Endothelial cell of umbilical vein (primary cell): ENCODE measurements around the gene PDE4B. TPM values are rescaled to one million over a fixed set of nuclear protein-coding genes. Genes with fewer than 3 reads are reported as not detected.

Experiments used
- BruUV-seq: library from RNA; stranded (reverse); fragments of 400-500 nt; replicated peaks from 2 replicates; lab custom pipeline; 2021; lab: Mats Ljungman, UMichigan
- CTCF ChIA-PET: fragments of 300-600, 350-600 bp; sonication (Branson Sonifier 250); formaldehyde crosslinking; loops from one replicate; lab custom pipeline; 2021; ENCODE audit warnings: antibody characterized with exemption, inconsistent platforms; lab: Charles Lee
- POLR2A ChIA-PET: fragments of 300-600, 350-600 bp; sonication (Branson Sonifier 250); formaldehyde crosslinking; loops from one replicate; lab custom pipeline; 2021; ENCODE audit warnings: antibody characterized with exemption, inconsistent platforms; lab: Charles Lee
- DNase-seq: peaks from one replicate; pipeline ENCODE4 v3.0.0-alpha.2; 2011; ENCODE audit warnings: low read depth, low spot score
- FAIRE-seq: peaks from 2 replicates; lab custom pipeline; 2011; peaks lifted over from hg19 to GRCh38; lab: Jason Lieb, UNC
- H2AFZ ChIP-seq: 2 replicates; pipeline ENCODE4 v1.6.0; 2012; ENCODE audit warnings: low read depth, low read length, control low read depth, inconsistent platforms
- H3K27ac ChIP-seq: 2 replicates; pipeline ENCODE4 v1.5.1; 2011; ENCODE audit warnings: low read depth, mild to moderate bottlenecking, control low read depth, low read length, moderate library complexity; ENCODE audit not compliant: insufficient read depth
- H3K27me3 ChIP-seq, 2 experiments: 2 replicates each; pipeline versions ENCODE4 v1.6.0 to v1.6.1; 2011; ENCODE audit warnings: low read length in 2 of 2, mixed read lengths in 1 of 2; ENCODE audit not compliant: control insufficient read depth in 2 of 2, insufficient read depth in 2 of 2
- H3K36me3 ChIP-seq, 2 experiments: 2 replicates in 1 of 2; 3 replicates in 1 of 2; pipeline ENCODE4 v1.5.1; 2011; ENCODE audit warnings: low read length in 2 of 2, mild to moderate bottlenecking in 1 of 2, moderate library complexity in 1 of 2; ENCODE audit not compliant: control insufficient read depth in 2 of 2, insufficient read depth in 2 of 2; ENCODE audit errors: extremely low read depth in 1 of 2
- H3K4me1 ChIP-seq: 3 replicates; pipeline ENCODE4 v1.5.1; 2011; ENCODE audit warnings: mild to moderate bottlenecking, low read length; ENCODE audit not compliant: control insufficient read depth, insufficient read depth; ENCODE audit errors: extremely low read depth
- H3K4me2 ChIP-seq: 2 replicates; pipeline ENCODE4 v1.6.1; 2011; ENCODE audit warnings: low read length, control low read depth, mixed read lengths; ENCODE audit not compliant: insufficient read depth
- H3K4me3 ChIP-seq, 3 experiments: fragments of 200-600 bp in 1 of 3; sonication (generic), shearing (Covaris generic) in 1 of 3; replicated peaks in 1 of 3; 2 replicates each; pipeline ENCODE4 v1.5.1; 2011 to 2016; ENCODE audit warnings: control low read depth in 3 of 3, low read length in 3 of 3, mild to moderate bottlenecking in 2 of 3, inconsistent platforms in 1 of 3, low read depth in 1 of 3, moderate library complexity in 1 of 3; ENCODE audit not compliant: insufficient read depth in 1 of 3
- H3K79me2 ChIP-seq: 2 replicates; pipeline ENCODE4 v1.6.0; 2012; ENCODE audit warnings: low read length, inconsistent platforms; ENCODE audit not compliant: control insufficient read depth, insufficient read depth
- H3K9ac ChIP-seq: replicated peaks from 2 replicates; pipeline ENCODE3; 2011; ENCODE audit warnings: low read length, control low read depth; ENCODE audit not compliant: insufficient read depth; ENCODE audit errors: extremely low read depth
- H3K9me1 ChIP-seq: replicated peaks from 3 replicates; pipeline ENCODE4 v1.6.0; 2011; ENCODE audit warnings: mild to moderate bottlenecking, low read length; ENCODE audit not compliant: control insufficient read depth, insufficient read depth; ENCODE audit errors: extremely low read depth
- H3K9me3 ChIP-seq: replicated peaks from 2 replicates; pipeline ENCODE4 v1.5.1; 2012; ENCODE audit warnings: low read length, inconsistent platforms; ENCODE audit not compliant: control insufficient read depth, insufficient read depth
- H4K20me1 ChIP-seq: replicated peaks from 2 replicates; pipeline ENCODE3; 2011; ENCODE audit warnings: mild to moderate bottlenecking, low read length; ENCODE audit not compliant: control insufficient read depth, insufficient read depth; ENCODE audit errors: extremely low read depth
- CTCF ChIP-seq, 2 donors: IDR thresholded peaks; 1 replicate in 1 of 2; 2 replicates in 1 of 2; pipeline ENCODE4 v1.5.1; 2011; ENCODE audit warnings: low read length in 2 of 2, mild to moderate bottlenecking in 2 of 2, moderate library complexity in 2 of 2, control low read depth in 1 of 2, inconsistent platforms in 1 of 2, low read depth in 1 of 2; ENCODE audit not compliant: insufficient read depth in 1 of 2; ENCODE audit errors: extremely low read depth in 1 of 2
- EZH2 ChIP-seq: IDR thresholded peaks from 2 replicates; pipeline ENCODE4 v1.6.1; 2012; ENCODE audit warnings: borderline replicate concordance, low read depth, mild to moderate bottlenecking, moderate library complexity, low read length, inconsistent platforms; ENCODE audit not compliant: severe bottlenecking
- FOS ChIP-seq: IDR thresholded peaks from 2 replicates; pipeline ENCODE4 v1.6.1; 2011; ENCODE audit warnings: mild to moderate bottlenecking, low read length, moderate library complexity, borderline replicate concordance; ENCODE audit not compliant: insufficient read depth
- GATA2 ChIP-seq: IDR thresholded peaks from 2 replicates; pipeline ENCODE4 v1.7.0; 2011; ENCODE audit warnings: low read depth, mild to moderate bottlenecking, moderate library complexity, mixed read lengths, low read length; ENCODE audit not compliant: insufficient read length, insufficient read depth
- JUN ChIP-seq: IDR thresholded peaks from 2 replicates; pipeline ENCODE4 v1.6.1; 2011; ENCODE audit warnings: borderline replicate concordance, low read depth; ENCODE audit not compliant: insufficient read length, insufficient read depth
- MAX ChIP-seq: IDR thresholded peaks from 2 replicates; pipeline ENCODE4 v1.6.1; 2011; ENCODE audit not compliant: insufficient read depth, insufficient read length
- MYC ChIP-seq: IDR thresholded peaks from one replicate; pipeline ENCODE4 v1.6.1; 2011; ENCODE audit warnings: mild to moderate bottlenecking, low read depth, low read length
- POLR2A ChIP-seq: IDR thresholded peaks from 2 replicates; pipeline ENCODE4 v1.6.1; 2012; ENCODE audit warnings: low read depth, mild to moderate bottlenecking, control low read depth, low read length
- POLR2AphosphoS5 ChIP-seq: IDR thresholded peaks from 2 replicates; pipeline ENCODE4 v1.6.1; 2012; ENCODE audit warnings: low read depth, mild to moderate bottlenecking, control low read depth, low read length, moderate library complexity; ENCODE audit not compliant: insufficient read depth
- dilution Hi-C: fragments of 300-500 bp; cut with MboI; formaldehyde crosslinking; loops from one replicate; pipeline ENCODE4 v1.15.0; 2019; ENCODE audit warnings: low sequenced_read_pairs; ENCODE audit not compliant: extremely low pct_ligation_motif_present
- intact Hi-C: fragments of 100-400 bp; cut with micrococcal nuclease; formaldehyde crosslinking; loops from one replicate; pipeline ENCODE4 v1.10.0; 2022
- polyA plus RNA-seq, 4 experiments: library from polyadenylated mRNA; depleted of rRNA in 3 of 4; stranded (reverse) in 3 of 4; unstranded in 1 of 4; fragments of >200 nt; gene quantifications; 2 replicates each; pipeline versions ENCODE4 v1.2.1 to v1.2.3, GENCODE V29; 2011 to 2012; ENCODE audit warnings: missing spikeins in 1 of 4
- total RNA-seq: library from RNA; stranded (reverse); gene quantifications from 2 replicates; pipeline ENCODE4 v1.2.3, GENCODE V29; 2021

PDE4B gene
- total and polyA plus RNA-seq, 2 donors (not counting 3 experiments of a cell fraction or from before 2014, with no cell fraction given), result 63.5 to 69.8 TPM

GRCh38 chr1:65791396-65791795 is 1.3 kb upstream of the PDE4B start:
- H3K36me3 ChIP-seq, result no peaks in the 10 kb centered on the region
- H3K27me3 ChIP-seq, result peaks cover 20 to 39% of the 10 kb centered on the region in 2 experiments
- DNase-seq (no peak), FAIRE-seq (no peak)
- H3K4me1 ChIP-seq, result peaks cover 13% of the 10 kb centered on the region
- no peaks in the 10 kb centered on the region for H3K79me2 ChIP-seq
- dilution Hi-C loops, result no loop called here
- TF ChIP-seq FOS, result no peak
- TF ChIP-seq POLR2A, result no peak
- no peak for TF ChIP-seq MAX
- TF ChIP-seq MYC, result no peak
- no peak for TF ChIP-seq JUN
- TF ChIP-seq CTCF (IDR thresholded peaks at IDR 0.05; ENCODE audit: extremely low read depth in 1 of 2, insufficient read depth in 1 of 2, low read depth in 1 of 2, low read length in 2 of 2), result no peak
- no peak for TF ChIP-seq GATA2
- no peak for TF ChIP-seq EZH2
- TF ChIP-seq POLR2AphosphoS5, result no peak
- POLR2A ChIA-PET, result no interaction called here
- H3K9me1 ChIP-seq, result no peaks in the 10 kb centered on the region
- no peak overlapping the region for H2AFZ ChIP-seq
- no TSS peak for BruUV-seq
- H4K20me1 ChIP-seq, result no peaks in the 10 kb centered on the region
- H3K27ac ChIP-seq, result no peak overlapping the region
- H3K9ac ChIP-seq, result no peak overlapping the region
- H3K4me2 ChIP-seq, result no peak overlapping the region
- intact Hi-C loops, result loop anchor here (10.0 kb wide), 1 partner anchor 367 kb away; the partner anchor contains the start of genes LEPR and LEPROT
- no peak overlapping the region for H3K4me3 ChIP-seq
- CTCF ChIA-PET, result interaction anchor here (1.3 kb wide), 1 partner anchor 35 kb away, joined by 3 read pairs; no protein-coding TSS in a partner anchor
- no peaks in the 10 kb centered on the region for H3K9me3 ChIP-seq
